HG03565 (cell line): ENCODE data around the gene PLA2G2F.

ENCODE experiments used
- ATAC-seq: cut with Tn5 transposase; IDR thresholded peaks from one replicate; pipeline ENCODE4 v1.9.1; 2021; ENCODE audit warnings: mild to moderate bottlenecking, moderate library complexity; ENCODE audit not compliant: unreplicated experiment

PLA2G2F gene

DNA sequence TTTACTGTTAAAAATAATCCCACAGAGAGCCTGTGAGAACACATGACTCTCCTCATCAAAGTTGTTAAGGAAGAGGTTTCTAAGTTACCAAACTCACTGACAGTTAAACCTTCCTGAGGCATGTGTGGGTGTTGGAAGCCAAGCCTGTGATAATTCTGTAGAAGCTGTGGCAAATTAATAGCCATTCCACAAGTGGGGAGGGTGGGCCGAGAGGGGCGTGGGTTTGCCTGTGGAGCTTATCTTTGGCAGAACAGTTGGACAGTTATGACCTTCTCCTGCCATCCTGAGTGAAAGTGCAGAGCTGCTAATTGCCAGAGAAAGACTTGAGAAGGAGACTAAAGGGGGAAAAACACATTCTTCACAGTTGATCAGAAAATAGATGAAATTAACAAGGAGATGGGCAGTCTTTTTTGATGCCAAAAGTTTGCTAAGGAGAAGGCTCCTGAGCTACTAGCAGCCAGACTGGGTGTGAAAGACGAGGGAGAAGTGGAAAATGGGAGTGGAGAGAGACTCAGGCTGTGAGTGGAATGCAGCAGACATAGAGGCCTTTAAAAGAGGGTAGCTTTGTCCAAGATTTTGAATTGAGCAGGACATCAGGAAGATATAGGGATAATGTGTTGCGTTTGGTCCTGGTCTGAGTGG, 48.8 kb downstream of the PLA2G2F start:
- no peak for ATAC-seq

DNA sequence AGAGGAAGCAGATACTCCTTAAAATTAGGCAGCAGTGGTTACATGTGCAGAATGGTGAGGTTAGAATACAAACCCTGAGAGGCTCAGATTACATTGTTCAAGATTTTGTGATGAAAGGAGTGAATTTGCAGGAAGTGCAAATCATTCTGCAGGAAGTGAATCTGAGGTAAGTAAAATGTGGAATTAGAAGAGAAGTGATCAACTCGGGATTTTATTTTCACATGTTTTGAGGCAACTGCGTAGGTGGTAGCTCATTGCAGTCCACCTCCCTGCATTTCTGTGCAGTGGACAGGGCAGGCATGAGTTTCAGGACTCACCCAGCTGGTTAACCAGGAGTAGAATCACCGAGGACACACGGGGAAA, 49.3 kb downstream of the PLA2G2F start:
- ATAC-seq, result no peak

DNA sequence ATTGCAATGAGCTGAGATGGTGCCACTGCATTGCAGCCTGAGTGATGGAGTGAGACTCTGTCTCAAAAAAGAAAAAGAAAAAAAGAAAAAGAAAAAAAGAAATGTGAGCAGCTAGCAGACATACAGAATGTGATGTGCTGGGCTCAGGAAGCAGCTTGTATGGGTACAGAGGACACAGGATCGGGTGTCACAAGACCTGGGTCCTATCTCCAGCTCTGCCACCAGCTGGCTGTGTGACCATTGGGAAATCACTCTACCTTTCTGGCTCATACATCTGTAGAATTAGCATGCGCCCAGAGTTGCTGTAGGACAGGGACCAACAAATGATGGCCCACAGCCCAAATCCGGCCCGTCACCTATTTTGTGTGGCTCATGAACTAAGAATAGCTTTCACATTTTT, 50.5 kb downstream of the PLA2G2F start:
- ATAC-seq, result no peak

- no peak for ATAC-seq
Observed at GRCh38 chr1:20190256-20191160, 51.4 kb downstream of the PLA2G2F start.

- no peak for ATAC-seq
Observed at GRCh38 chr1:20191266-20191825, 52.2 kb downstream of the PLA2G2F start.

GRCh38 chr1:20192364-20192763, 53.2 kb downstream of the PLA2G2F start:
- ATAC-seq, result no peak

GRCh38 chr1:20192871-20193411, 53.8 kb downstream of the PLA2G2F start:
- no peak for ATAC-seq

GRCh38 chr1:20194224-20194623, 55.1 kb downstream of the PLA2G2F start:
- ATAC-seq, result no peak

DNA sequence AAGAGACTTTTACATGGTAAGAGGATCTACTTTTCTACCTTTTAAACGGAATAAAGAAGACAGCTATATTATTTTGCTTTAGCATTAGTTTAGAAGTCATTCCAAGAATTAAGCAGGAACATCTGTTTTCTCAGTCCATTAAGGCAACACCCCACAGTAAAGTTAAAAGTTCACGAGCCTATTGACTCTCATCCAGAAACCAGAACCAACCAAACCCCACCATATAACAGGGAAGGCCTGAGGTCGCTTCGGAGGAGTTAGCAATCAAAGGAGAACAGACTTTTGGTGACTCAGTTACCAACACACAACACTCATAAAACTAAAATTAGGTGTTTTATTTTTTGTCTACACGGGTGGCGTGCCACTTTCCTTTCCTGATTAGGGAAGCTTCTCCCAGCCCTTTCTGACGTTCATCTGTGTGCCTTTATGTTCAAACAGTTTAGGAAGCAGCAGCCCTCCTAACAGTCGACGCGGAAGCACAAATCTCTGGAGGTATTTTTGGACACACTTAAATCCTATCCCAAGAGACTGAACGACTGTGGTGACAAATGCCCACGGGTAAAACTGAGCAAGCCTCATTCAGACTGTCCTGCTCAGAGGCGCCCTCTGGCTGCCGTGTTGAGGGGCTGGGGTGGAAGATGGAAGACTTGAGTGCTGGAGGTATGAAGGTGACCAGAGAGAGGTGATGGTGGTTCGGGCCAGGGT, 55.8 kb downstream of the PLA2G2F start:
- no peak for ATAC-seq

DNA sequence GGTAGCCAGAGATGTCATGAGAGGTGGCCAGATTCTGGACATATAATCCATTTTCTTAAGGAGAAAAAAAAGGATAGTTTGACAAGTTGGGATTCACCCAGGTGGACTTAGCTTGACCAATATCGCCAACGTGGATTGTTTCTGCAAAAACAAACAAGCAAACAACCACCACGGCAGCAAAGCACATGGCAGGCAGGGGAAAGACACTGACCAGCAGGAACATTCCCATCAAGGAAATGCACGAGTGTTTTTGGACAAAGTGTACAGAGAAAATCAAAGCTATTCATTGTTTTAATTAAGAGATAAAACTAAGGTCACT, 56.3 kb downstream of the PLA2G2F start:
- ATAC-seq, result no peak

DNA sequence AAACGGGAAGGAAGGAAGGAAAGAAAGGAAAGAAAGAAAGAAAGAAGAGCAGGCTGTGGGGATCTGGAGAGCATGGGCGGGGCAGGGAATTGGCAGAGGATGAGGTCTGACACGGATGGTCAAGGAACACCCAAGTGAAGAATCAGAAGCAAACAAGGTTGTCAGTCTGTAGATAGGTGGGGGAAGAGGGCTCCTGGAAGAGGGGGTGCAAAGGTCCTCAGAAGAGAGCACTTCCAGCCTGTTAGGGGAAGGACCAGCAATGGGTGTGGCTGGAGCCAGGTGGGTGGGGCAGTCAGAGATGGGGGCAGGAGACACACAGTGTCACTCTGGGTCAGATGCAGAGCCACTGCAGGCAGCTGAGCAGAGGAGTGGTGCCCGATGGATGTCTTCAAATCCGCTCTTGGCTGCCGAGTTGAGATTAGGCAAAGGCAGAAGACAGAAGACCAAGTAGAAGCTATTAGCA, 58.2 kb downstream of the PLA2G2F start:
- no peak for ATAC-seq

- ATAC-seq, result no peak
Observed at GRCh38 chr1:20198296-20198695, 59.2 kb downstream of the PLA2G2F start.

DNA sequence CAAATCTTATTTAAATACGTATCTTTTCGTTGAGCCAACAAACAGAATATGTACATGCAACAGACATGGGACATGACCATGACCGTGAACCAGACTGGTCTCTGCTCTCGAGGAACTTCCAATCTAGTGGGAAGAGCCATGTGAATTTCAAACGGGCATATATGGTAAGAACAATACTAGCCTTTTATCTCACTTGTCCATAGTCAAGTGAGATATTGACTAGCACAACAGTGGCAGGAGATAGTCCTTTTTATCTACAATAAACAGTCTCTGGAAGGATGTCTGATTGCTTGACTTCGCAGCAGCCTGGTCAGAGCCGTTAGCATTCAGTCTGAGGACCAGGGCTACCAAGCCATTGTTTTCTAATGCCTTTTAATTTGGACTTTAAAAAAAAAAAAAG, 59.8 kb downstream of the PLA2G2F start:
- ATAC-seq, result no peak

GRCh38 chr1:20199403-20199802, 60.3 kb downstream of the PLA2G2F start:
- no peak for ATAC-seq

- ATAC-seq, result no peak
Observed at GRCh38 chr1:20199840-20200239, 60.7 kb downstream of the PLA2G2F start.
